ENCODE measurements around the gene MAP4K5. TPM values are rescaled to one million over a fixed set of nuclear protein-coding genes. Genes with fewer than 3 reads are reported as not detected.

Gene MAP4K5
- total and polyA plus RNA-seq, 7 donors: 4.8 to 17.1 (median 14.6) TPM

GRCh38 chr14:50452979-50453705 is 79.2 kb downstream of the MAP4K5 start:
- H3K27ac ChIP-seq: no peak overlapping the region

DNA sequence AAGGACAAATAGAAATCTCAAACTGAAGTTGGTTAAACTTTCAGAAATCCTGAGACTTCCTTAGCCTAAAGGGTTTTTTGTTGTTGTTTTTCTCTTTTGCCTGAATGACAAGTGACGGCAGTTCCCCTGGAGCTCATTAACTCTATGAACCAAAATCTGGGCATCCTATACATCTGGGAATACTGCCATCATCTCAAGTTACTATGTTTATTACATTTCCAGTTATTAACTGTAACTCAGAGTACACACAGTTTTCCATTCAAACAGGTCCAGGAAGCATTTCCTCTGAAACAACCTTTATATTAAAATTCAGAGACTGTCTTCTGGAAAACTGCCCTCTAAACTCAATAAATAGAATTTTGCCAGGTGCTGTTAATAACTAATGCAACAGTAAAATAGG is 80.1 kb downstream of the MAP4K5 start:
- H3K27ac ChIP-seq: no peak overlapping the region
- no peak overlapping the region for H3K4me3 ChIP-seq
- H3K36me3 ChIP-seq (ENCODE audit: insufficient read depth in 1 of 2, low read depth in 1 of 2): peaks cover 0 to 82% of the 10 kb centered on the region in 2 donors
- intact Hi-C loops (cut with DNase I): no loop called here
- H3K4me1 ChIP-seq: no peaks in the 10 kb centered on the region
- no peaks in the 10 kb centered on the region for H3K27me3 ChIP-seq (ENCODE audit: insufficient read depth in 3 of 3, low read length in 2 of 3)
- 22 to 74% (median 52%) methylated on average over 1 of the region's 1 CpG for WGBS, 3 donors
- TF ChIP-seq CTCF (IDR thresholded peaks at IDR 0.05): no peak
- ATAC-seq: no peak
- no peaks in the 10 kb centered on the region for H3K9me3 ChIP-seq
- DNase-seq: no peak

More at GRCh38 chr14:50452979-50453705, 79.2 kb downstream of the MAP4K5 start:
- DNase-seq (no peak), ATAC-seq (no peak)
- Histone ChIP-seq H3K9me3 (no peaks in the 10 kb centered on the region), H3K4me1 (no peaks in the 10 kb centered on the region), H3K27me3 (ENCODE audit: insufficient read depth in 3 of 3, low read length in 2 of 3) (no peaks in the 10 kb centered on the region), H3K36me3 (ENCODE audit: insufficient read depth in 1 of 2, low read depth in 1 of 2) (peaks cover 0 to 82% of the 10 kb centered on the region in 2 donors), H3K4me3 (no peak overlapping the region)
- intact Hi-C loops (cut with DNase I): no loop called here
- no peak for TF ChIP-seq CTCF (IDR thresholded peaks at IDR 0.05)
- WGBS, 3 donors: 85 to 87% (median 87%) methylated on average over 3 of the region's 3 CpGs

- Histone ChIP-seq H3K4me1 (no peaks in the 10 kb centered on the region), H3K27me3 (ENCODE audit: insufficient read depth in 3 of 3, low read length in 2 of 3) (no peaks in the 10 kb centered on the region), H3K9me3 (no peaks in the 10 kb centered on the region), H3K36me3 (ENCODE audit: insufficient read depth in 1 of 2, low read depth in 1 of 2) (peaks cover under 1 to 82% of the 10 kb centered on the region in 2 donors), H3K27ac (no peak overlapping the region), H3K4me3 (no peak overlapping the region)
- TF ChIP-seq CTCF (IDR thresholded peaks at IDR 0.05): no peak
- intact Hi-C loops (cut with DNase I): no loop called here
- DNase-seq: no peak
- ATAC-seq: no peak
- WGBS, 3 donors: 96% methylated on average over 6 of the region's 6 CpGs
These were observed 80.5 kb downstream of the MAP4K5 start for GRCh38 chr14:50451854-50452253.

GRCh38 chr14:50447461-50447860 is 84.9 kb downstream of the MAP4K5 start:
- DNase-seq (no peak), ATAC-seq (no peak)
- H3K27me3 ChIP-seq (ENCODE audit: insufficient read depth in 3 of 3, low read length in 2 of 3): no peaks in the 10 kb centered on the region
- H3K27ac ChIP-seq: no peak overlapping the region
- no peak for TF ChIP-seq CTCF (IDR thresholded peaks at IDR 0.05)
- H3K9me3 ChIP-seq: no peaks in the 10 kb centered on the region
- intact Hi-C loops (cut with DNase I): no loop called here
- peaks cover 2 to 84% of the 10 kb centered on the region in 2 donors for H3K36me3 ChIP-seq (ENCODE audit: insufficient read depth in 1 of 2, low read depth in 1 of 2)
- no peaks in the 10 kb centered on the region for H3K4me1 ChIP-seq
- 68 to 76% (median 69%) methylated on average over 1 of the region's 1 CpG for WGBS, 3 donors
- no peak overlapping the region for H3K4me3 ChIP-seq

DNA sequence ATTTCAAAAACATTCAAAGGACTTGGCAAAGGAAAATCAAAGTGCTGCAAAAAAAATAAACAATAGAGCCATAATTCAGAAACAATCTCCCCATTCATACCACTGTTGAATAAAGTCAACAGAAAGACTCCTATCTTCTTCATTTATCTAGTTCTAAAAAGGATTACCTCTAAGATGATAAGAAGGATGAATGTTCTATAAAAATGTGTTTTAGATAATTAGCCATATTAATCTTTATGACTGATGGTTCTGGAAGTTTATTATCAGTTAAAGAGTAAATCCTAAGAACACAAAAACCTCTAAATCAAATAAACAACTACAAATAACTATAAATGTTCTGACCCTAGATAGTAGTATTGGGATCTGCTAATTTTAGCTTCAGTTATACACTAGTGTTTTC is 97.8 kb downstream of the MAP4K5 start:
- no peak for ATAC-seq
- no peaks in the 10 kb centered on the region for H3K27me3 ChIP-seq (ENCODE audit: insufficient read depth in 3 of 3, low read length in 2 of 3)
- intact Hi-C loops (cut with DNase I): no loop called here
- H3K36me3 ChIP-seq (ENCODE audit: insufficient read depth in 1 of 2, low read depth in 1 of 2): peaks cover 0 to 72% of the 10 kb centered on the region in 2 donors
- no peaks in the 10 kb centered on the region for H3K4me1 ChIP-seq
- H3K27ac ChIP-seq: no peak overlapping the region
- no peak overlapping the region for H3K4me3 ChIP-seq
- no peak for TF ChIP-seq CTCF (IDR thresholded peaks at IDR 0.05)
- H3K9me3 ChIP-seq: no peaks in the 10 kb centered on the region
- no peak for DNase-seq

Data from psoas muscle (tissue), 8 donors.